GM21423 (cell line): Measurements from ENCODE around the gene PTRHD1.
"Not testable (repeated sequence)": the region's sequence is repeated elsewhere in the genome, so short reads cannot be mapped to it uniquely, and the experiment has no call there.

ENCODE experiments used
- ATAC-seq: cut with Tn5 transposase; IDR thresholded peaks from one replicate; pipeline ENCODE4 v1.9.1; 2021; ENCODE audit warnings: mild to moderate bottlenecking, moderate library complexity; ENCODE audit not compliant: unreplicated experiment

Gene PTRHD1, protein sequence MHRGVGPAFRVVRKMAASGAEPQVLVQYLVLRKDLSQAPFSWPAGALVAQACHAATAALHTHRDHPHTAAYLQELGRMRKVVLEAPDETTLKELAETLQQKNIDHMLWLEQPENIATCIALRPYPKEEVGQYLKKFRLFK

GRCh38 chr2:24792874-24793760 is at the start of gene PTRHD1, which contains the start of gene CENPO:
Gene PTRHD1, minus strand, starts transcription at chr2:24793391. Its CDS starts 14 bp downstream, at chr2:24793377.
Gene CENPO, plus strand, starts transcription at chr2:24793425. Its CDS starts 495 bp downstream, at chr2:24793920.
- ATAC-seq, result peak; percentile 85

GRCh38 chr2:24842081-24843050 is 49.2 kb upstream of the PTRHD1 start:
- ATAC-seq, result no peak

DNA sequence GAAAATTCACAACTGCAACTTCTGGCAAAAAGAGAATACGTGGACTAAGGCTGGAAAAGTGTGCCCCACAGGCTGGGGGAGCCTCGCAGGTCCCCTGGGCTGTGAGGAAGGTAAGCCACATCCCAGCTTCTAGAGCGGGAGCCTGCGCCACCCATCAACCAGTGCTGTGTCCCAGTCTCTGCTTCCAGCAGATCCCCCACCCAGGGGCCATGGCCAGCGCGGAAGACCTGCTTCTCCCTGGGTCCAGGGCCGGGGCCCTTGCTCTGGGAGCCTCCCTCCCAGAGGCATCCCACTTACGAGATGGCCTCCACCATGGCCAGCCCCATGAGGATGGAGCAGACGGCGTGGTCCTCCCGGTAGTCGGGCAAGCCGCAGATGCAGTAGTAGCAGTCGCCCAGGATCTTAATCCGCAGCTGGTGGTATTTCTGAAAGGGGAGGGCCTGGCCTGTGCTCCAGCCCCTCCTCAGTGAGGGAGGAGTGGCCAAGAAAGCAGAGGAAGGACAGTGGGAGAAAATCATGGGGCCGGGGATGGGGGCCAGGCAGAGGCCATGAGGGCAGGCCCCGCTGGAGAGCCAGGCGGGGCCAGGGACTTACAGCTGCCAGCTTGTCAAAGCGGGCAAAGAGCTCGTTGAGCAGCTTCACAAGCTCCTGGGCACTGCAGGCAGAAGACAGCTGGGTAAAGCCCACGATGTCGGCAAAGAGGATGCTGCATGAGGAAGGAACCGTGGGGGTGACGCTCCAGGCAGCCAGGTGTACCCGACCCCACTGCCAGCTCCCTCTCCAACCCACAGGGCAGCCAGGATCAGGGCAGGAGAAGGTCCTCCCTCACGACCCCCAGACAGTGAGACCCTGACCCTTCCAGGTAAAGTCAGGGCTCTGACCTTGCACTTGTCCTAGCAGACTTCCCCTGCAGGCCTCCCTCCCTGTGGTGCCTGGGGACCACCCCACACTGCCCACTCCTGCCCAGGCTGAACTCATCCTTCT is 48.1 kb upstream of the PTRHD1 start:
- ATAC-seq, result no peak

- ATAC-seq, result no peak
Observed at GRCh38 chr2:24840164-24840869, 47.1 kb upstream of the PTRHD1 start.

DNA sequence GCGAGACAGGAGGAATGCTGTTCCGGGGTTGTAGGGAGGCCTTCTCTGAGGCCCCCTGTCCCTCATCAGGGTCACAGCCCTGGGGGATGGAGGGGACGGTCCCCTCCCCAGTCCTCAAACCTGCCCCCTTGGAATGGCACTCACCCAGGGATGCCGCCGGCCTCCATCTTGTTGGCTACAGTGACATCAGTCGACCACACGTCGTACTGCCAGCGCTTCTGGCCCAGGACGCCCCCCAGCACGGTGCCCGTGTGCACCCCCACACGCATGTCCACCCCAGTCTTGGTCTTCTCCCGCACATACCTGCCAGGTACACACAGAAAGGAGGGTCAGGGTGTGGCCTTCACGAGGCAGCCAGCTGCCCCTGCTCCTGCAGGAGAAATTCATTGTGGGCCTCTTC is 46.5 kb upstream of the PTRHD1 start:
- ATAC-seq, result no peak

- no peak for ATAC-seq
Observed at GRCh38 chr2:24838541-24838940, 45.4 kb upstream of the PTRHD1 start.

DNA sequence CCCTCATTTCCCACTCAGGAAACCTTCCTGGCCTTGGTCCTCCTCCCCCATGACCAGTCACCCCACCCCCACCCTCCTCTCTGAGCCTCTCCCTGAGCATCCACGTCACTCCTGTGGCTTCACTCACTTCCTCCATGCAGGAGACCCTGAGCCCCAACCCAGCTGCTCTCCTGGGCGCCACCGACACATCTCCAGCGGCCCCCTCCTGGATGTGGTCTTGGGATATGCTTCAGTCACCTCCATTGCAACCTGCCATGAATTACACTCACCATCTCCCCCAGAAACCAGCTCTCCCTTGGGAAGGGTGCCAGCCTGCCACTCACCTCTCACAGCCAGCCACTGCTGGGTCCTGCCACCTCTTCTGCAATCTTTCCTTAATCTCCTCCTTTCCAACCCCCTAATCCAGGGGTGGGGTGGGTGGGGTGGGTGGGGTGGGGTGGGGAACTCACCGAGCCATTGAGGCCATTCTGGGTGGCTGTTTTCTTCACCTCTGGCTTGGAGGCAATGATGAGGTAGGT is 44.9 kb upstream of the PTRHD1 start:
- no peak for ATAC-seq

DNA sequence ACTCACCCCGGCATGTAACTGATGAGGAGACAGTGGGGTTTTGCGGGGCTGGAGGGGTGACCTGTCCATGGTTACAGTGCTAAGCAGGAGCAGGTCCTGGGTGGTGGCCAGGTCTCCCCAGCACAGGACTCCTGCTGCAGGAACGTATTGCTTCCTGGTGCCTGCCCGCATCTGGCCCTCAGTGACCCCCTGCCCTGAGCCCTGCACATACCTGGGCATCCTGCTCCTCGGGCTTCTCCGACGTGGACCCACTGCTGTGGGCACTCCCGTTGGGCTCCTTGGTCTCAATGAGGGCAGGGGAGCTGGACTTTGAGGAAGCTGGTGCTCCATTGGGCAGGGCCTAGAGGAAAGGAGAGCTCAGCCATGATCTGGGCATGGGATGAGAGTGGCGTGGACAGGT is 43.5 kb upstream of the PTRHD1 start:
- ATAC-seq, result no peak

DNA sequence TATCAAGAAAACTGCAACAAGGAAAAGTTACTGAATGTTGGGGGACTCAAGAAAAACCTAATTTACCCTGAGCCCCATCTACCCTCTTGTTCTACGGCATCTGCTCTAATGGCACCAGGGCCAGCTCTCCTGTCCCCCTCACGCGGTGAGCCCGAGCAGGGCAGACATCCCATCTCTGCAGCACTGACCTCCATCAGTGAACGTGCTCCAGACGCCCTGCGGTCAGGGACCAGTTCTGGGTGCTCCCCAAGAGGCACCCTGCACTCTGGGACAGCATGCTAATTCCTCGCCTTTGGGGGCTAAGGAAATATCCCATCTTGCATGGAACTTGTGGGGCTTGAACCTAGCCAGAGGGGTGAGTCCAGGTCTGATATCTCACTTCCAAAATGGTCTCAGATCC is 43.0 kb upstream of the PTRHD1 start:
- no peak for ATAC-seq

- not testable (repeated sequence) for ATAC-seq
Observed at GRCh38 chr2:24835411-24835810, 42.2 kb upstream of the PTRHD1 start.

- ATAC-seq, result no peak
Observed at GRCh38 chr2:24834733-24835395, 41.7 kb upstream of the PTRHD1 start.

GRCh38 chr2:24833821-24834732 is 40.9 kb upstream of the PTRHD1 start:
- ATAC-seq, result no peak

- no peak for ATAC-seq
Observed at GRCh38 chr2:24832931-24833701, 39.9 kb upstream of the PTRHD1 start.

DNA sequence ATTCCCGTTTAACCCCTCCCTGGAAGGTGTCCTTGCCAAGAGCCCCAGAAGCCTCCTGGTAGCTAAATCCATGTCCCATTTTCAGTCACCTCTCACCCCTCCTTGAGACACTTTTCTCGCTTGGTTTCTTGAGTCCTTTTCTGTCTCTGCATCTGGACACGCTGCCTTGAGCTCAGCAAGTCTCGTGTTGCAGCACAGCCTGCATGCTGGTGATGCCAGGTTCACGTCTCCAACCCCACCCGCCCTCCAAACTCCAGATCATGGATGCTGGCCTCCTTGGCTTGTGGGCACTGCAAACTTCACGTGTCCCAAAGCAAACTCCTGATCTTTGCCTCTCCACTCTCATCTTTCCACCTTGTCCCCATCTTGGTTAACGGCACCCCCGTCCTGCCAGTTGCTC is 39.3 kb upstream of the PTRHD1 start:
- no peak for ATAC-seq

DNA sequence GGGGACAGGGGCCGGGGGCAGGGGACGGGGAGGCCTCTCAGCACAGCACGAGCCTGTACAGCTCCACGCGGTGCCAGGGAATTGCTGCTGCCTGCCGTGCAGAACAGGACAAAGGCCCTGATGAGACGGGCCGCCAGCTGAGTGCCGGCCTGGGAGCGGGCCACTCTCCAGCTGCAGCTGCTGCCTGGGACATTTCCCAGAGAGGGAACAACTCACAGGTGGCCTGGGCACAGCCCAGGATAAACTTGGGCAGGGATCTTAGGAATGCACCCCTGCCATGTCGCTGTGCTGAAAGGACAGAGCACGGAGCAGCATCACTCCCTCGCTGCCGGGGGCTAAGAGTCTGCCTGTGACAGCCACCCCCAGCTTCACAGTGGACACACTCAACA is 38.9 kb upstream of the PTRHD1 start:
- no peak for ATAC-seq

- ATAC-seq, result no peak
Observed at GRCh38 chr2:24831221-24832072, 38.3 kb upstream of the PTRHD1 start.
